ENCODE measurements around the gene NEK7.

The NEK7 gene

DNA sequence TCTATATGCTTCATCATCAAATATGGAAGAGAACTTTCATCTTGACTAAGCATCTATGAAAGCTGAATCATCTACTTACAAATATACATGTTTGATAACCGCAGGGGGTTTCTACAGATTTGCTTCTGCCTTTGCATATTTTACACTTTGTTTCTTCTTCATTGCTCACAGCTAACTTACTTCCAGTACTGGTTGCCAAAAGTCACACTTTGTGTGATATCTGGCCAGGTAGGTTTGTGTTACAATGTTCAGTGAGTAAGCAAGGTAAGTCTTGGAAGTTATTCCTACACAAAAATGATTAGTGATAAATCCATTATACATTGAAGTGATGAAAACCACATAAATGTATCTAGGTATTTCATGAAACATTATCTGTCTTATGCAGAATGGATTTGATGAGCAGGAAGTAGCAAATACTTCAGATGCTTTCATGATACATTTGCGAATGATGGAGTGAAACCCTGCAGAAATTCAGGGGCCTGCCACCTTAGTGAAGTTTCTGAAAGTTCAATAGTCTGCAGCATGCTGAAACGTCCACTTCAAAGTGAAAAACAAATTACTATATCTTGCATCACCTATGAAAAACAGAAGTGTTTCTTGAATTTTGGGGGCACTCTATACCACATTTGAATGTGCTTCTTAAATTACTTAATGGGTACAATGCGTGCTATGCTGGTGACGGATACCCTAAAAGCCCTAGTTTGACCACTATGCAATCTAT is 196.3 kb downstream of the NEK7 start:
- no peak for DNase-seq (ENCODE audit: low read depth)

DNA sequence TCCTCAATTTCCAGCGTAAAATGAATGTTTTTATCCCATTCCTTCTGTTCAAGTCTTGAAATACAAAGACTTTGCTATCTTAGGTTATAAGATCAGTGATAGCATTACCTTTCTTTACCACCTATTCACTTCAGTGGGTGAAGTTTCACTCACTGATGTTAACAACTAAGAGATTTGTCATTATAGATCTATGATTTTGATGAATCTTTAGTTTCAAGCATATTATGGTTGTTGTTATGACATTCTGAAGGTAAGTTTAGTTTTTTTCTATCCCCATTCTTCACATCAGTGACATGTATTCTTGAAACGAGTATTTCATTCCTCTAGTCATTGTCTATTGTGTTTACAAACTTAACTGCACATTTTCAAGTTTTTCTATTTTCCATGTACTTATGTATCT is 201.1 kb downstream of the NEK7 start:
- DNase-seq (ENCODE audit: low read depth), result no peak

DNA sequence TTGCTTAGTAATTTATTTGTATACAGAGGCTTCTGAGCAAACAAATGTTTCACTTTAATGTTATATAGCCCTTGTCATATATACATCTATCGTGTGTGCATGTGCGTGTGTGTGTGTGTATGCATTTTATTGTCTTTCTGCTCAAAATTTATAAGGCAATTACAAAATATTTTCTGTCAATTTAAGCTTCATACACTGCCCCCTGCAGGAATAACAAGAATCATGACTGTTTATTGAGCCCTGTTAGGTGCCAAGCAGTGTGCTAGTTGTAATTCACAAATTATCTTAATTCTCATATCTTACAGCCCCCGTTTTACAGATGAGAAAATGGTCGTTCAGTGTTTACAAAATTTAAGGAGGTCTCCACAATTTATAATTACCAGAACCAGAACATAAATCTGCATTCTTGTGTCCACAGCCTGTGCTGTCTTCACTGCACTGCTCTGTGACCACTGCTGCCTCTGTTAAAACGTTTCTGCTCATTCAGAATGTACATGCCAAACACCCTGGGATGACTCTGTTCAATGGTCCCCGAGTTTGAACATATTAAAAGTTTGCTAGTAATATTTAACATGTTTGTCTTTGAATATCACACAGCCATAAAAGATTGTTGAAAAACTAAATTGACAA is 202.3 kb downstream of the NEK7 start:
- peak; percentile 17 for DNase-seq (ENCODE audit: low read depth)

DNA sequence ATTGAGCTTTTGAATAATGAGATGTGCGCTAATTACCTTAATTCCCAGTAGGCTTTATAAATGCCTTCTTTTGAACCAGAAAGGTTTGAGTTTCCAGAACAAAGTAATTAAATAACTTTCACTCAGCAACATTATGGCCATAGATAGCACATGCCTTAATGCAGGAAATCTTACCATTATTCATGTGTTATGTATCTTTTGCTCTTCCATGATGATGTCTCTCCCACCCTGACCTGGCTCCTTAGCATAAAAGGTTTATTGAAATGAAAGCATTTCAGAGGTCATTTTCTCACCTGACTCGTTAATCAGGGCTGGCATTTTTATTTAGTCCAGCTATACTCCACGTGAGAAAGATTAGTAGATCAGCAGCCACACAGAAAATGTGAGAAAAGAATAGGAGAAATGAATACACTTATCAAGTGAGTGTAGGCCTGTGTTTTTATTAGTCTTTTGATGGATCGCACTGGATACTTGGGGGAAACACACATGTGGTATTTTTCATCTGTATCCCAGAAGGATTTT is 203.5 kb downstream of the NEK7 start:
- DNase-seq (ENCODE audit: low read depth), result no peak

DNA sequence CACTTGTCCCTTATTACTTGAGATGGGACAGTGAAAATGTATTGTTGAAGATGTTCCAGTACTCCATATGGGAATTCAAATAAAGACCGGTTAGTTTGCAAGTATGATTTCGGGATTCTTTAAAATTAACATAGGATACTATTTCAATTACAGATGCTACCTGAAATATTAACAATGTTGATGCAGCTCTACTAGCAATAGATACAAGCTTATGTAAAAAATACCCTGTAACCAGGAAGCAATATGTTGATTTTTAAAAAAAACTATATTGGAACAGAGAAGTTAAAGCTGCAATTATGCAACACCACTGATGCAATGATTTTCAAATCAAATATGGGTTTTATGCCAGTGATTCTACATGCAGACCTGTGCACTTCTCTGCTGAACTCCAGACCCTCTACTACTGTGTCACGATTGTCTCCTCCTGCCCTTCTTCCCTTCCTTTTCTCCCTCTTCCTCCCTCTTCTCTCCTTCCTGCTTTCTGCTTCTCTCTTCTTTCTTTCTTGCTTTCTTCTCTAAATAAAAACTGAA is 204.5 kb downstream of the NEK7 start:
- peak; percentile 30 for DNase-seq (ENCODE audit: low read depth)

DNA sequence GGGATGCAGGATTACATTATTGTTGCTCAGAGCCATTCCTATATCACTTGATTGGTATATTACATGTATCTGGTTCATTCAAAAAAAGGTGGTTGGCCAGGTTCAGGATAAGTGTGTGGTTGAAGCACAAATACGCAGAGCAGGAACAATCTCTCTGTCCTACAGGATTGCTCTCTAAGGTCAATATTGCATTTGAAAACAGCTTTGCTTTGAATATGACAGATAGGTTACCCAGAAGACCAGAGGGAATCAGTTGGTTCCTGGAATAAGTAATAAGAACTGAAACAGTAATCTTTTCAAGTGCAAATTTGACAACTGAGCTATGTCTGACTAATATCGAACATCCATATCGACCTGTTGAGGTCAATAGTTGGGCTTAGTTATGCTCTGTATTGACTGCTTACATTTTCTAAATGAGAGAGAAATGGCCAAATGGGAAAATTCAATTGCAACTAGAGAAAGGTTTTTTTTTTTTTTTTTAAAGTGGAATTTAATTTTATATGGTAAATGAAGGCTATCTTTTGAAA is 206.9 kb downstream of the NEK7 start:
- DNase-seq (ENCODE audit: low read depth), result no peak

DNA sequence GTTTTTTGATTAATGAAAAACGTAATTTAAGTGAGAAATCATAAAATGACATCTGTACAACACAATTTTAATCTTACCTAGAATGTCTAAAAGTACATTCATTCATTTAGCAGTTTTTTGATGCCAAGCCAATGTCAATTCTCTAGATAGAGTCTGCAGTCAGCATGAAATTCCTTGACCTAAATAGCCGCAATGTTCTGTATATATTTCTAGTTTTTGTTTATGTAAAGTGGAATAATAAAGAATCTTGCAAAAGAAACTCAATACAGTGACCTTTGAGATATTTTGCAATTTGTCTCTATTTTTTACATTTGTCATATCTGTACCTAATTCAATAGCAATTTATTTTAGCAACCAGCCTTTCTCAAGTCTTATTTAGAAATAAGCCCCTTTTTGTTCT is 207.7 kb downstream of the NEK7 start:
- DNase-seq (ENCODE audit: low read depth), result peak; percentile 77

DNA sequence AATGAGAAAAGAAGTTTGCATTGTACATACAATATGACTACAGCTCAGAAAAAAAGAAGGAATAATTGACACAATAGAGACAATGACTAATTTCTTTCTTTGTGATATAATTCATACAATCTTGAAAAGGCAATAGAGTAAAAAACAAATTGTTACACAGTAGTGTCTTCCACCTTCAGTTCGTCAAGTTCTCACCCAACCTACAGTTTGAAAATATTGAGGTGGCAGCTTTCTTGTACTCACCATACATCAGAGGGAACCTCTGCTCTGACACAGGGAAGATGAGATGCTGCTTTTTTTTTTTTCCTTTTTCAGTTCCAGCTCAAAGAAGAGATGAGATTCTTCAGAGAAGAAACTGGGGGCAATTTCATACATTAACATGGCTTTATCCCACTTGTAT is 210.5 kb downstream of the NEK7 start:
- DNase-seq (ENCODE audit: low read depth), result no peak

DNA sequence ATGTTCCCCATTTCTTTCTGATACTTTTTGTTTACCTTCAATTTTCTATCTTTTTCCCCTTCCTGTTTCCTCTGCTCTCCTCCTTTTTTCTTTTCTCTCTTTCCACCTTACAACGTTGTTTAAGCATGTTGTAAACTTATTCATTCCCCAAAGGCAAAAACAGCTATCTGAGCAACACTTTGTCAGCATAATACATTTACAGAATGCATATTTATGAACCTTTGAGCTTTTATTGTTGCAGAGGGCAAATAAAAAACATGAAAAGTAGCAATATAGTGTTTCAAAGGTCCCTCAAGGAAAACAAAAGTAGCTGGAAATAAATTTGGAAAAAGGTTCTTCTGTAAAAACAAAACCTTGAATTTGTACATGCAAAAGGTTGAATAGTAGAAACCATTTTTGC is 214.2 kb downstream of the NEK7 start:
- no peak for DNase-seq (ENCODE audit: low read depth)

All from iris pigment epithelial cell (primary cell).